GM12878 (cell line): ENCODE results near the gene DUOXA1. TPM values are rescaled to one million over a fixed set of nuclear protein-coding genes. Genes with fewer than 3 reads are reported as not detected.

Experiments
- EGR1 ChIP-seq, 2 experiments: IDR thresholded peaks; 1 replicate in 1 of 2; 2 replicates in 1 of 2; pipeline ENCODE4 v1.6.1; 2011 to 2012; ENCODE audit warnings: low read depth in 2 of 2, low read length in 2 of 2, borderline replicate concordance in 1 of 2, mild to moderate bottlenecking in 1 of 2, moderate library complexity in 1 of 2
- FOXM1 ChIP-seq: IDR thresholded peaks from 2 replicates; pipeline ENCODE4 v1.6.1; 2012; ENCODE audit warnings: low read depth, mild to moderate bottlenecking, inconsistent platforms, low read length, moderate library complexity
- MEF2B ChIP-seq: fragments of 450-650 bp; IDR thresholded peaks from 2 replicates; pipeline ENCODE4 v1.6.1; 2018; ENCODE audit warnings: mild to moderate bottlenecking, moderate library complexity; ENCODE audit not compliant: partially characterized antibody, poor library complexity, severe bottlenecking
- MXI1 ChIP-seq: fragments of 150-350 bp; IDR thresholded peaks from 2 replicates; pipeline ENCODE4 v1.6.1; 2011; ENCODE audit warnings: low read depth, mild to moderate bottlenecking, inconsistent platforms, low read length, improper control_type of control experiment
- MYB ChIP-seq: fragments of 150-350 bp; IDR thresholded peaks from 2 replicates; pipeline ENCODE4 v1.6.1; 2014; ENCODE audit warnings: mild to moderate bottlenecking, low read depth, low read length, borderline replicate concordance
- MYC ChIP-seq: IDR thresholded peaks from 2 replicates; pipeline ENCODE4 v1.6.1; 2011; ENCODE audit warnings: mild to moderate bottlenecking, low read length, moderate library complexity, inconsistent platforms; ENCODE audit not compliant: insufficient read depth, insufficient replicate concordance, insufficient read length, severe bottlenecking
- NFYA ChIP-seq: IDR thresholded peaks from 2 replicates; pipeline ENCODE4 v1.6.1; 2011; ENCODE audit warnings: low read depth, mild to moderate bottlenecking, low read length, improper control_type of control experiment, borderline replicate concordance
- RELA ChIP-seq: fragments of 450-650 bp; IDR thresholded peaks from 2 replicates; pipeline ENCODE4 v1.8.0; 2014; ENCODE audit warnings: borderline replicate concordance; ENCODE audit not compliant: partially characterized antibody
- SMAD5 ChIP-seq: IDR thresholded peaks from 2 replicates; pipeline ENCODE4 v1.6.1; 2016; ENCODE audit warnings: antibody characterized with exemption, low read depth
- SMARCA5 ChIP-seq: fragments of 450-650 bp; IDR thresholded peaks from 2 replicates; pipeline ENCODE4 v1.6.1; 2017; ENCODE audit warnings: mild to moderate bottlenecking
- STAT3 ChIP-seq: IDR thresholded peaks from 2 replicates; pipeline ENCODE4 v1.6.1; 2011; ENCODE audit warnings: low read depth, low read length, improper control_type of control experiment
- TCF7 ChIP-seq: IDR thresholded peaks from 2 replicates; pipeline ENCODE4 v1.6.1; 2014; ENCODE audit warnings: antibody characterized with exemption, borderline replicate concordance
- ZNF274 ChIP-seq: IDR thresholded peaks from one replicate; pipeline ENCODE4 v1.8.0; 2011; ENCODE audit not compliant: insufficient read length, insufficient read depth
- ZNF622 ChIP-seq: fragments of 450-650 bp; IDR thresholded peaks from 2 replicates; pipeline ENCODE4 v1.6.1; 2017; ENCODE audit warnings: mild to moderate bottlenecking, inconsistent platforms
- polyA plus RNA-seq, 11 experiments: library from polyadenylated mRNA; depleted of rRNA in 4 of 11; unstranded in 6 of 11; stranded (reverse) in 5 of 11; fragments of >200 nt; fragmentation: Nextera tagmentation in 4 of 11; fragmentation: Illumina TruSeq in 1 of 11; extraction: Ambion mirVana in 4 of 11; extraction: Trizol in 1 of 11; gene quantifications; 1 replicate in 1 of 11; 2 replicates in 10 of 11; pipeline versions ENCODE4 v1.2.1 to v1.2.3, GENCODE V29; 2011 to 2016; ENCODE audit warnings: inconsistent platforms in 2 of 11, missing spikeins in 2 of 11, low read depth in 1 of 11
- total RNA-seq, 4 experiments: library from RNA; depleted of rRNA in 3 of 4; stranded (reverse); fragments of >200 nt in 3 of 4; fragmentation: Illumina TruSeq in 1 of 4; extraction: Trizol in 1 of 4; gene quantifications; 2 replicates each; pipeline versions ENCODE4 v1.2.1 to v1.2.3, GENCODE V29; 2013 to 2021
- TF ChIP-seq, protein P1 (sequence below): fragments of 450-650 bp; IDR thresholded peaks from 2 replicates; pipeline ENCODE4 v1.6.1; 2017; ENCODE audit warnings: mild to moderate bottlenecking, moderate library complexity
- TF ChIP-seq, protein P2 (sequence below): fragments of 450-650 bp; IDR thresholded peaks from 2 replicates; pipeline ENCODE4 v1.6.1; 2018; ENCODE audit warnings: mild to moderate bottlenecking, low read depth, moderate library complexity; ENCODE audit not compliant: partially characterized antibody
- TF ChIP-seq, protein P3 (sequence below): fragments of 450-650 bp; IDR thresholded peaks from 2 replicates; pipeline ENCODE4 v1.6.1; 2017; ENCODE audit warnings: mild to moderate bottlenecking, moderate library complexity

Gene DUOXA1
- total and polyA plus RNA-seq, 10 of the 15 experiments (the other 5 are each of a cell fraction or from before 2014, with no cell fraction given) = 0.08 TPM; not detected in 9

DNA sequence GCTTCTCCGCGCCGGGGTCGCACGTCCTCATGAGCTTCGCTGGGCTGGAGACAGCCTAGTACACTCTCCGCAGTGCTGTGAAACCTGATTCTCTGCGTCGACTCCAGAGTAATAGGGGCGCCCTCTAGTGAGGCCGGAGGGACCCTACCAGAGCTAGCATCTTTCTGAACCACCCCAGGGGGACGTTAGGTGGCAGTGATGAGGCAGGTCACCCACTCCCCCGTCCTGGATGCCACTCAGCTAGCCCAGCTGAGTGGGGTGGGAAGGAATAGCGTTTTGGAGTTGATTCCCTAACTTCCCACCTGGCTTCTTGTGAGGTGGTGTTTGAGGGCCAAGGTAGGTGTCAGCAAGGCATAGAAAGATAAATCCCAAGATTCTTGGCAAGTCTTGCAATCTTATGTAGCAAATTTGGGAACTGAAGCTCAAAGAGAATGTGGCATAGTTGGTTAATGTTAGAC, 11.5 kb downstream of the DUOXA1 start (continued):
- TF ChIP-seq, protein P1, sequence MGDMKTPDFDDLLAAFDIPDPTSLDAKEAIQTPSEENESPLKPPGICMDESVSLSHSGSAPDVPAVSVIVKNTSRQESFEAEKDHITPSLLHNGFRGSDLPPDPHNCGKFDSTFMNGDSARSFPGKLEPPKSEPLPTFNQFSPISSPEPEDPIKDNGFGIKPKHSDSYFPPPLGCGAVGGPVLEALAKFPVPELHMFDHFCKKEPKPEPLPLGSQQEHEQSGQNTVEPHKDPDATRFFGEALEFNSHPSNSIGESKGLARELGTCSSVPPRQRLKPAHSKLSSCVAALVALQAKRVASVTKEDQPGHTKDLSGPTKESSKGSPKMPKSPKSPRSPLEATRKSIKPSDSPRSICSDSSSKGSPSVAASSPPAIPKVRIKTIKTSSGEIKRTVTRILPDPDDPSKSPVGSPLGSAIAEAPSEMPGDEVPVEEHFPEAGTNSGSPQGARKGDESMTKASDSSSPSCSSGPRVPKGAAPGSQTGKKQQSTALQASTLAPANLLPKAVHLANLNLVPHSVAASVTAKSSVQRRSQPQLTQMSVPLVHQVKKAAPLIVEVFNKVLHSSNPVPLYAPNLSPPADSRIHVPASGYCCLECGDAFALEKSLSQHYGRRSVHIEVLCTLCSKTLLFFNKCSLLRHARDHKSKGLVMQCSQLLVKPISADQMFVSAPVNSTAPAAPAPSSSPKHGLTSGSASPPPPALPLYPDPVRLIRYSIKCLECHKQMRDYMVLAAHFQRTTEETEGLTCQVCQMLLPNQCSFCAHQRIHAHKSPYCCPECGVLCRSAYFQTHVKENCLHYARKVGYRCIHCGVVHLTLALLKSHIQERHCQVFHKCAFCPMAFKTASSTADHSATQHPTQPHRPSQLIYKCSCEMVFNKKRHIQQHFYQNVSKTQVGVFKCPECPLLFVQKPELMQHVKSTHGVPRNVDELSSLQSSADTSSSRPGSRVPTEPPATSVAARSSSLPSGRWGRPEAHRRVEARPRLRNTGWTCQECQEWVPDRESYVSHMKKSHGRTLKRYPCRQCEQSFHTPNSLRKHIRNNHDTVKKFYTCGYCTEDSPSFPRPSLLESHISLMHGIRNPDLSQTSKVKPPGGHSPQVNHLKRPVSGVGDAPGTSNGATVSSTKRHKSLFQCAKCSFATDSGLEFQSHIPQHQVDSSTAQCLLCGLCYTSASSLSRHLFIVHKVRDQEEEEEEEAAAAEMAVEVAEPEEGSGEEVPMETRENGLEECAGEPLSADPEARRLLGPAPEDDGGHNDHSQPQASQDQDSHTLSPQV = peak; percentile 74; the same call in 1 of the 2 replicates
- no peak for TF ChIP-seq NFYA
- TF ChIP-seq, protein P2, sequence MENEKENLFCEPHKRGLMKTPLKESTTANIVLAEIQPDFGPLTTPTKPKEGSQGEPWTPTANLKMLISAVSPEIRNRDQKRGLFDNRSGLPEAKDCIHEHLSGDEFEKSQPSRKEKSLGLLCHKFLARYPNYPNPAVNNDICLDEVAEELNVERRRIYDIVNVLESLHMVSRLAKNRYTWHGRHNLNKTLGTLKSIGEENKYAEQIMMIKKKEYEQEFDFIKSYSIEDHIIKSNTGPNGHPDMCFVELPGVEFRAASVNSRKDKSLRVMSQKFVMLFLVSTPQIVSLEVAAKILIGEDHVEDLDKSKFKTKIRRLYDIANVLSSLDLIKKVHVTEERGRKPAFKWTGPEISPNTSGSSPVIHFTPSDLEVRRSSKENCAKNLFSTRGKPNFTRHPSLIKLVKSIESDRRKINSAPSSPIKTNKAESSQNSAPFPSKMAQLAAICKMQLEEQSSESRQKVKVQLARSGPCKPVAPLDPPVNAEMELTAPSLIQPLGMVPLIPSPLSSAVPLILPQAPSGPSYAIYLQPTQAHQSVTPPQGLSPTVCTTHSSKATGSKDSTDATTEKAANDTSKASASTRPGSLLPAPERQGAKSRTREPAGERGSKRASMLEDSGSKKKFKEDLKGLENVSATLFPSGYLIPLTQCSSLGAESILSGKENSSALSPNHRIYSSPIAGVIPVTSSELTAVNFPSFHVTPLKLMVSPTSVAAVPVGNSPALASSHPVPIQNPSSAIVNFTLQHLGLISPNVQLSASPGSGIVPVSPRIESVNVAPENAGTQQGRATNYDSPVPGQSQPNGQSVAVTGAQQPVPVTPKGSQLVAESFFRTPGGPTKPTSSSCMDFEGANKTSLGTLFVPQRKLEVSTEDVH = no peak
- no peak for TF ChIP-seq ZNF274
- TF ChIP-seq, protein P3, sequence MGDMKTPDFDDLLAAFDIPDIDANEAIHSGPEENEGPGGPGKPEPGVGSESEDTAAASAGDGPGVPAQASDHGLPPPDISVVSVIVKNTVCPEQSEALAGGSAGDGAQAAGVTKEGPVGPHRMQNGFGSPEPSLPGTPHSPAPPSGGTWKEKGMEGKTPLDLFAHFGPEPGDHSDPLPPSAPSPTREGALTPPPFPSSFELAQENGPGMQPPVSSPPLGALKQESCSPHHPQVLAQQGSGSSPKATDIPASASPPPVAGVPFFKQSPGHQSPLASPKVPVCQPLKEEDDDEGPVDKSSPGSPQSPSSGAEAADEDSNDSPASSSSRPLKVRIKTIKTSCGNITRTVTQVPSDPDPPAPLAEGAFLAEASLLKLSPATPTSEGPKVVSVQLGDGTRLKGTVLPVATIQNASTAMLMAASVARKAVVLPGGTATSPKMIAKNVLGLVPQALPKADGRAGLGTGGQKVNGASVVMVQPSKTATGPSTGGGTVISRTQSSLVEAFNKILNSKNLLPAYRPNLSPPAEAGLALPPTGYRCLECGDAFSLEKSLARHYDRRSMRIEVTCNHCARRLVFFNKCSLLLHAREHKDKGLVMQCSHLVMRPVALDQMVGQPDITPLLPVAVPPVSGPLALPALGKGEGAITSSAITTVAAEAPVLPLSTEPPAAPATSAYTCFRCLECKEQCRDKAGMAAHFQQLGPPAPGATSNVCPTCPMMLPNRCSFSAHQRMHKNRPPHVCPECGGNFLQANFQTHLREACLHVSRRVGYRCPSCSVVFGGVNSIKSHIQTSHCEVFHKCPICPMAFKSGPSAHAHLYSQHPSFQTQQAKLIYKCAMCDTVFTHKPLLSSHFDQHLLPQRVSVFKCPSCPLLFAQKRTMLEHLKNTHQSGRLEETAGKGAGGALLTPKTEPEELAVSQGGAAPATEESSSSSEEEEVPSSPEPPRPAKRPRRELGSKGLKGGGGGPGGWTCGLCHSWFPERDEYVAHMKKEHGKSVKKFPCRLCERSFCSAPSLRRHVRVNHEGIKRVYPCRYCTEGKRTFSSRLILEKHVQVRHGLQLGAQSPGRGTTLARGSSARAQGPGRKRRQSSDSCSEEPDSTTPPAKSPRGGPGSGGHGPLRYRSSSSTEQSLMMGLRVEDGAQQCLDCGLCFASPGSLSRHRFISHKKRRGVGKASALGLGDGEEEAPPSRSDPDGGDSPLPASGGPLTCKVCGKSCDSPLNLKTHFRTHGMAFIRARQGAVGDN = no peak
- no peak for TF ChIP-seq TCF7
- peak; percentile 50; the same call in 1 of the 2 replicates for TF ChIP-seq FOXM1
- no peak for TF ChIP-seq MEF2B
- no peak for TF ChIP-seq MYC
- peak; percentile 83; the same call in 1 of the 2 replicates for TF ChIP-seq SMARCA5
- TF ChIP-seq EGR1 (IDR thresholded peaks at IDR 0.05; ENCODE audit: borderline replicate concordance in 1 of 2, low read depth in 2 of 2, low read length in 2 of 2) = peak in 1 of 2 experiments; percentile 42; a peak in 2 of 3 replicates
- no peak for TF ChIP-seq ZNF622
- no peak for TF ChIP-seq MYB
- no peak for TF ChIP-seq SMAD5
- TF ChIP-seq RELA = no peak
- no peak for TF ChIP-seq STAT3
- no peak for TF ChIP-seq MXI1
